IMR-90 (cell line): ENCODE data around the gene HMGB2. TPM values are rescaled to one million over a fixed set of nuclear protein-coding genes. Genes with fewer than 3 reads are reported as not detected.

Source experiments
- ATAC-seq: fragments of 200-7000 bp; cut with Tn5 transposase; 2 replicates; pipeline ENCODE4 v1.9.1; 2020; ENCODE audit warnings: low read depth, mild to moderate bottlenecking, moderate library complexity
- BruUV-seq: library from RNA; stranded (reverse); fragments of 400-500 nt; replicated peaks from 2 replicates; lab custom pipeline; 2021; lab: Mats Ljungman, UMichigan
- CTCF ChIA-PET: fragments of 300-600 bp; formaldehyde crosslinking; extraction: SDS; loops from one replicate; lab custom pipeline; 2021; ENCODE audit warnings: antibody characterized with exemption; lab: Yijun Ruan, JAX
- POLR2A ChIA-PET: fragments of 300-600 bp; sonication (Branson Sonifier 250); formaldehyde crosslinking; loops from one replicate; lab custom pipeline; 2022; ENCODE audit warnings: antibody characterized with exemption; ENCODE audit not compliant: unreplicated experiment; lab: Charles Lee
- DNase-seq: peaks from one replicate; pipeline ENCODE4 v3.0.0; 2013
- H2AFZ ChIP-seq: replicated peaks from 2 replicates; pipeline ENCODE3; 2013; ENCODE audit warnings: low read length, mild to moderate bottlenecking; ENCODE audit not compliant: poor library complexity
- H2AK5ac ChIP-seq: 2 replicates; pipeline ENCODE4 v1.6.1; 2013; ENCODE audit warnings: low read depth, low read length, inconsistent platforms
- H2AK9ac ChIP-seq: replicated peaks from 2 replicates; pipeline ENCODE3; 2013; ENCODE audit warnings: mild to moderate bottlenecking, low read depth, low read length, moderate library complexity; ENCODE audit not compliant: poor library complexity
- H2BK120ac ChIP-seq: 2 replicates; pipeline ENCODE4 v1.6.1; 2013; ENCODE audit warnings: low read depth, low read length, inconsistent platforms
- H2BK15ac ChIP-seq: 3 replicates; pipeline ENCODE4 v1.6.1; 2013; ENCODE audit warnings: low read depth, low read length, inconsistent platforms
- H2BK20ac ChIP-seq: 2 replicates; pipeline ENCODE4 v1.6.1; 2013; ENCODE audit warnings: low read depth, mild to moderate bottlenecking, inconsistent platforms, low read length, moderate library complexity
- H2BK5ac ChIP-seq: 2 replicates; pipeline ENCODE4 v1.6.1; 2013; ENCODE audit warnings: mild to moderate bottlenecking, low read depth, low read length, inconsistent platforms; ENCODE audit not compliant: poor library complexity, severe bottlenecking
- H3K14ac ChIP-seq: replicated peaks from 2 replicates; pipeline ENCODE4 v1.6.1; 2013; ENCODE audit warnings: low read depth, low read length, inconsistent platforms
- H3K18ac ChIP-seq: 2 replicates; pipeline ENCODE4 v1.6.1; 2013; ENCODE audit warnings: low read depth, low read length, control low read depth
- H3K23ac ChIP-seq: 2 replicates; pipeline ENCODE4 v1.6.1; 2013; ENCODE audit warnings: low read depth, low read length, inconsistent platforms
- H3K27ac ChIP-seq: 2 replicates; pipeline ENCODE4 v1.5.1; 2013; ENCODE audit warnings: mild to moderate bottlenecking, control low read depth, low read length; ENCODE audit not compliant: insufficient read depth
- H3K27me3 ChIP-seq: 2 replicates; pipeline ENCODE4 v1.6.1; 2013; ENCODE audit warnings: low read length; ENCODE audit not compliant: control insufficient read depth, insufficient read depth
- H3K36me3 ChIP-seq: 2 replicates; pipeline ENCODE4 v1.6.1; 2013; ENCODE audit warnings: low read length, mixed read lengths; ENCODE audit not compliant: control insufficient read depth, insufficient read depth
- H3K4ac ChIP-seq: 2 replicates; pipeline ENCODE4 v1.6.1; 2013; ENCODE audit warnings: low read depth, low read length, inconsistent platforms
- H3K4me1 ChIP-seq: 2 replicates; pipeline ENCODE4 v1.6.1; 2013; ENCODE audit warnings: low read length, mixed read lengths; ENCODE audit not compliant: control insufficient read depth, insufficient read depth
- H3K4me2 ChIP-seq: 2 replicates; pipeline ENCODE4 v1.6.1; 2013; ENCODE audit warnings: low read depth, mild to moderate bottlenecking, control low read depth, low read length, moderate library complexity
- H3K4me3 ChIP-seq: 2 replicates; pipeline ENCODE4 v1.5.1; 2013; ENCODE audit warnings: low read depth, mild to moderate bottlenecking, control low read depth, low read length, moderate library complexity; ENCODE audit not compliant: insufficient read depth
- H3K56ac ChIP-seq: 2 replicates; pipeline ENCODE4 v1.6.1; 2013; ENCODE audit warnings: low read length, inconsistent platforms; ENCODE audit not compliant: insufficient read depth; ENCODE audit errors: extremely low read depth
- H3K79me1 ChIP-seq, 2 experiments: 2 replicates each; pipeline ENCODE4 v1.6.1; 2013; ENCODE audit warnings: low read length in 2 of 2, inconsistent platforms in 1 of 2, low read depth in 1 of 2
- H3K9ac ChIP-seq: 2 replicates; pipeline ENCODE4 v1.6.1; 2013; ENCODE audit warnings: low read depth, low read length, control low read depth
- H3K9me1 ChIP-seq: 2 replicates; pipeline ENCODE4 v1.6.1; 2013; ENCODE audit warnings: low read length, inconsistent platforms; ENCODE audit not compliant: insufficient read depth
- H3K9me3 ChIP-seq: 2 replicates; pipeline ENCODE4 v1.6.1; 2013; ENCODE audit warnings: low read length; ENCODE audit not compliant: control insufficient read depth, insufficient read depth
- H4K20me1 ChIP-seq: 2 replicates; pipeline ENCODE4 v1.6.1; 2013; ENCODE audit warnings: low read length, inconsistent platforms; ENCODE audit not compliant: insufficient read depth
- H4K5ac ChIP-seq: 2 replicates; pipeline ENCODE4 v1.6.1; 2013; ENCODE audit warnings: mild to moderate bottlenecking, low read depth, low read length, control low read depth
- H4K8ac ChIP-seq, 2 experiments: 2 replicates each; pipeline ENCODE4 v1.6.1; 2013; ENCODE audit warnings: low read depth in 2 of 2, low read length in 2 of 2, control low read depth in 1 of 2, inconsistent platforms in 1 of 2
- H4K91ac ChIP-seq: 2 replicates; pipeline ENCODE4 v1.6.1; 2013; ENCODE audit warnings: low read depth, low read length, inconsistent platforms; ENCODE audit not compliant: insufficient read depth
- BHLHE40 ChIP-seq: fragments of 150-350 bp; IDR thresholded peaks from 2 replicates; pipeline ENCODE4 v1.6.1; 2016; ENCODE audit warnings: mild to moderate bottlenecking, low read depth, low read length
- CEBPB ChIP-seq: IDR thresholded peaks from 2 replicates; pipeline ENCODE4 v1.6.1; 2012; ENCODE audit warnings: low read depth, low read length, improper control_type of control experiment
- CHD1 ChIP-seq: IDR thresholded peaks from 2 replicates; pipeline ENCODE4 v1.6.1; 2012; ENCODE audit warnings: low read depth, low read length, improper control_type of control experiment
- CTCF ChIP-seq: conservative IDR thresholded peaks from 2 replicates; pipeline ENCODE4 v1.5.1; 2012; ENCODE audit warnings: mild to moderate bottlenecking, low read depth, low read length, improper control_type of control experiment
- ELK1 ChIP-seq: fragments of 150-350 bp; IDR thresholded peaks from 2 replicates; pipeline ENCODE4 v1.6.1; 2016; ENCODE audit warnings: low read depth, mild to moderate bottlenecking, low read length, moderate library complexity, borderline replicate concordance
- MXI1 ChIP-seq: IDR thresholded peaks from 2 replicates; pipeline ENCODE4 v1.6.1; 2012; ENCODE audit warnings: low read depth, mild to moderate bottlenecking, low read length, moderate library complexity, borderline replicate concordance
- NFE2L2 ChIP-seq: fragments of 150-350 bp; IDR thresholded peaks from 2 replicates; pipeline ENCODE4 v1.6.1; 2016; ENCODE audit warnings: low read depth, mild to moderate bottlenecking, low read length
- RAD21 ChIP-seq: IDR thresholded peaks from 2 replicates; pipeline ENCODE4 v1.6.1; 2012; ENCODE audit warnings: low read length, improper control_type of control experiment
- RCOR1 ChIP-seq: IDR thresholded peaks from 2 replicates; pipeline ENCODE4 v1.6.1; 2012; ENCODE audit warnings: mild to moderate bottlenecking, low read length, improper control_type of control experiment; ENCODE audit not compliant: insufficient replicate concordance
- SMC3 ChIP-seq: fragments of 150-350 bp; IDR thresholded peaks from 2 replicates; pipeline ENCODE4 v1.6.1; 2016; ENCODE audit warnings: low read depth, mild to moderate bottlenecking, antibody characterized with exemption, low read length, moderate library complexity
- WGBS, 2 experiments: methylation state at CpG; one replicate each; pipeline versions ENCODE4 v1.1.5 to v1.1.7; 2013; ENCODE audit warnings: missing lambda C conversion rate in 2 of 2; ENCODE audit not compliant: insufficient read length in 1 of 2; ENCODE audit errors: extremely low coverage in 2 of 2; 5-methylcytosine and 5-hydroxymethylcytosine counted together
- dilution Hi-C: fragments of 300-500 bp; cut with HindIII; formaldehyde crosslinking; loops from one replicate; pipeline ENCODE4 v1.14.3; 2018; ENCODE audit warnings: low sequenced_read_pairs; ENCODE audit not compliant: unreplicated experiment
- in situ Hi-C: fragments of 300-500 bp; cut with MboI; formaldehyde crosslinking; loops from 3 replicates; pipeline ENCODE4 v1.14.3; 2019; ENCODE audit warnings: low sequenced_read_pairs, inconsistent platforms, mixed read lengths
- intact Hi-C: fragments of 100-400 bp; cut with micrococcal nuclease; formaldehyde crosslinking; loops from 2 replicates; pipeline ENCODE4 v1.10.0; 2022
- polyA plus RNA-seq, 3 experiments: library from polyadenylated mRNA; depleted of rRNA; stranded (reverse); fragments of >200 nt; gene quantifications; 2 replicates each; pipeline ENCODE4 v1.2.3, GENCODE V29; 2012; ENCODE audit warnings: low replicate concordance in 1 of 3
- total RNA-seq: library from RNA; depleted of rRNA; stranded (reverse); fragments of >200 nt; gene quantifications from 2 replicates; pipeline ENCODE4 v1.2.3, GENCODE V29; 2012

Gene HMGB2
- total and polyA plus RNA-seq, 2 of the 4 experiments (the other 2 are of a cell fraction) = 49.3 to 106 TPM

DNA sequence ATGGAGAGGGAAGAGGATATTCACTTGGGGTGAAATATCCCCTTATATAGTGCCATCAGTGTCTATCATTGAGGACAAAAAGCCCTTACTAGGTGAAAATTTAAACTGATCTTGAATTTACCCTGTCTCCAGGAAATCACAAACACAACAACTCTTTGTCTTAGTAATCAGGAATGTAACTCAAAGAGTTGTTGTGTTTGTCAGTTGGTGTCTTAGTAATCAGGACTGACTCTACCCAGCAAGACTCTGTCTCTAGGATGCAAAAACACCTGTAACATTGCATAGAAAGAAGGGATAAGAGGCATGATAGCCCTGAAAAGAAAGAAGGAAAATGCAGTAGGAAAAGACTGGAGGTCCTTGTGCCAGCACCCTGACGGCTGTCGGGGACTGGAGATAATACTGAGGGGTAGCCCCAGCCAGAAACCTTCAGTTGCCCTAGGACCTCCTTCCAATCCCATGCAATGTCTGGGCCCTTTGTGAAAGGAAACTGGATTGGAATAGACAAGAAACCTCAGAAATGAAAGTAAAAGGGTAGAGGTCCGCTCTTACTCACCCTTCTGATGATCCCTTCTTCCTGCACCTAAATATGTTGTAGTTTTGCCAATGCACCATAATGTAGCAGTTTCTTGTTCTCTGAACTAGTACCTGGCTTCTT, 45.3 kb downstream of the HMGB2 start (continued):
- TF ChIP-seq ELK1 = no peak

GRCh38 chr4:173288296-173288695, 45.9 kb downstream of the HMGB2 start:
- no peak overlapping the region for H3K56ac ChIP-seq
- H3K9me3 ChIP-seq = peaks cover 20% of the 10 kb centered on the region
- no peak overlapping the region for H2BK20ac ChIP-seq
- H3K36me3 ChIP-seq = no peaks in the 10 kb centered on the region
- H3K79me1 ChIP-seq = no peaks in the 10 kb centered on the region
- H3K4me3 ChIP-seq = no peak overlapping the region
- dilution Hi-C loops = no loop called here
- POLR2A ChIA-PET = no interaction called here
- H4K5ac ChIP-seq = no peak overlapping the region
- H4K8ac ChIP-seq = no peak overlapping the region
- BruUV-seq = no TSS peak
- H3K9me1 ChIP-seq = no peaks in the 10 kb centered on the region
- no peak overlapping the region for H2AK9ac ChIP-seq
- H4K20me1 ChIP-seq = no peaks in the 10 kb centered on the region
- DNase-seq (peak; percentile 57), ATAC-seq (peak; percentile 42; the same call in 1 of the 2 replicates)
- no peak overlapping the region for H3K23ac ChIP-seq
- H3K27me3 ChIP-seq = no peaks in the 10 kb centered on the region
- H2AFZ ChIP-seq = no peak overlapping the region
- in situ Hi-C loops = no loop called here
- intact Hi-C loops = loop anchor here (1.0 kb wide), 1 partner anchor 129 kb away; no protein-coding TSS in a partner anchor
- no peak overlapping the region for H3K27ac ChIP-seq
- WGBS, 2 experiments = no CpG with 5 or more reads among the region's 4 CpGs
- CTCF ChIA-PET = interaction anchor here (0.6 to 1.2 kb wide), 4 partner anchors 22 to 854 kb away, joined by 3 to 6 read pairs (median 4); no protein-coding TSS in a partner anchor
- no peak overlapping the region for H4K91ac ChIP-seq
- H2AK5ac ChIP-seq = no peak overlapping the region
- peak; percentile 30; the same call in 1 of the 2 replicates for TF ChIP-seq SMC3
- TF ChIP-seq CTCF = peak; percentile 53
- TF ChIP-seq CEBPB = no peak
- TF ChIP-seq RCOR1 = no peak
- TF ChIP-seq BHLHE40 = no peak
- no peak for TF ChIP-seq NFE2L2
- TF ChIP-seq MXI1 = no peak
- TF ChIP-seq RAD21 = peak; percentile 50
- TF ChIP-seq CHD1 = no peak
- TF ChIP-seq ELK1 = no peak
- H3K9ac ChIP-seq = no peak overlapping the region
- H3K14ac ChIP-seq = no peak overlapping the region
- no peaks in the 10 kb centered on the region for H3K4me1 ChIP-seq
- H3K4ac ChIP-seq = no peak overlapping the region
- H2BK15ac ChIP-seq = no peak overlapping the region
- H2BK120ac ChIP-seq = no peak overlapping the region
- H2BK5ac ChIP-seq = no peak overlapping the region
- no peak overlapping the region for H3K18ac ChIP-seq
- no peak overlapping the region for H3K4me2 ChIP-seq
